ENCODE data around the gene SERPINB1.
A peak's percentile ranks its signal among the peaks of the same experiment; 100 is the strongest.
"Not testable (repeated sequence)": the region's sequence is repeated elsewhere in the genome, so short reads cannot be mapped to it uniquely, and the experiment has no call there.

SERPINB1 gene

GRCh38 chr6:2810092-2810671 lies 31.5 kb downstream of the SERPINB1 start:
- peak; percentile 26 for DNase-seq

- no peak for DNase-seq
Measured at GRCh38 chr6:2809015-2809414, 32.6 kb downstream of the SERPINB1 start.

GRCh38 chr6:2807342-2808090 lies 34.1 kb downstream of the SERPINB1 start:
- DNase-seq = no peak

GRCh38 chr6:2806644-2807043 lies 35.0 kb downstream of the SERPINB1 start:
- no peak for DNase-seq

GRCh38 chr6:2805031-2805430 lies 36.6 kb downstream of the SERPINB1 start:
- no peak for DNase-seq

GRCh38 chr6:2804516-2804915 lies 37.1 kb downstream of the SERPINB1 start:
- no peak for DNase-seq

- no peak for DNase-seq
Measured at GRCh38 chr6:2803731-2804429, 37.8 kb downstream of the SERPINB1 start.

- DNase-seq = no peak
Measured at GRCh38 chr6:2802521-2803060, 39.1 kb downstream of the SERPINB1 start.

GRCh38 chr6:2801687-2802086 lies 40.0 kb downstream of the SERPINB1 start:
- DNase-seq = not testable (repeated sequence)

GRCh38 chr6:2800552-2801316 lies 40.9 kb downstream of the SERPINB1 start:
- no peak for DNase-seq

GRCh38 chr6:2799936-2800527 lies 41.6 kb downstream of the SERPINB1 start:
- DNase-seq = peak; percentile 22

GRCh38 chr6:2798586-2799134 lies 43.0 kb downstream of the SERPINB1 start:
- DNase-seq = no peak

- no peak for DNase-seq
Measured at GRCh38 chr6:2797564-2798031, 44.1 kb downstream of the SERPINB1 start.

GRCh38 chr6:2796861-2797260 lies 44.8 kb downstream of the SERPINB1 start:
- DNase-seq = no peak

GRCh38 chr6:2795956-2796355 lies 45.7 kb downstream of the SERPINB1 start:
- no peak for DNase-seq

GRCh38 chr6:2795162-2795561 lies 46.5 kb downstream of the SERPINB1 start:
- DNase-seq = no peak

- DNase-seq = no peak
Measured at GRCh38 chr6:2794171-2794730, 47.4 kb downstream of the SERPINB1 start.

GRCh38 chr6:2793534-2794151 lies 48.0 kb downstream of the SERPINB1 start:
- DNase-seq = peak; percentile 4

GRCh38 chr6:2792330-2793110 lies 49.1 kb downstream of the SERPINB1 start:
- no peak for DNase-seq

- DNase-seq = no peak
Measured at GRCh38 chr6:2791450-2791974, 50.2 kb downstream of the SERPINB1 start.

All from OCI-M1 (cell line).